Coronary artery (tissue), 2 donors: ENCODE measurements around the gene HNRNPL.

ENCODE experiments used
- DNase-seq: peaks from one replicate; pipeline ENCODE4 v3.0.0-alpha.2; 2017; ENCODE audit warnings: low spot score
- H3K27ac ChIP-seq, 2 donors: fragments of 200-600 bp; sonication (generic); one replicate each; pipeline ENCODE4 v1.5.1; 2016 to 2019
- H3K4me3 ChIP-seq: fragments of 200-600 bp; sonication (generic); 2 replicates; pipeline ENCODE4 v1.5.1; 2016; ENCODE audit warnings: mild to moderate bottlenecking, moderate library complexity
- CTCF ChIP-seq: fragments of 200-600 bp; sonication (generic); IDR thresholded peaks from one replicate; pipeline ENCODE4 v1.5.1; 2019; ENCODE audit warnings: antibody characterized with exemption

The HNRNPL gene

GRCh38 chr19:38841787-38842438 lies 7.9 kb downstream of the HNRNPL start:
- Histone ChIP-seq H3K27ac (no peak overlapping the region), H3K4me3 (no peak overlapping the region)
- DNase-seq = no peak
- TF ChIP-seq CTCF = no peak

GRCh38 chr19:38841180-38841766 lies 8.5 kb downstream of the HNRNPL start:
- H3K27ac ChIP-seq = no peak overlapping the region

GRCh38 chr19:38840583-38840968 lies 9.2 kb downstream of the HNRNPL start:
- no peak for DNase-seq

More at GRCh38 chr19:38841180-38841766, 8.5 kb downstream of the HNRNPL start:
- DNase-seq = no peak
- TF ChIP-seq CTCF = no peak
- H3K4me3 ChIP-seq = no peak overlapping the region

GRCh38 chr19:38839816-38840582 lies 9.8 kb downstream of the HNRNPL start:
- TF ChIP-seq CTCF = no peak
- H3K27ac ChIP-seq = peak overlapping the region in 1 of 2 donors; percentile 24
- no peak overlapping the region for H3K4me3 ChIP-seq
- DNase-seq = no peak

More at GRCh38 chr19:38840583-38840968, 9.2 kb downstream of the HNRNPL start:
- Histone ChIP-seq H3K4me3 (no peak overlapping the region), H3K27ac (no peak overlapping the region)
- no peak for TF ChIP-seq CTCF

- H3K27ac ChIP-seq = peak overlapping the region in 1 of 2 donors; percentile 4
- TF ChIP-seq CTCF = no peak
- no peak overlapping the region for H3K4me3 ChIP-seq
- DNase-seq = no peak
These were observed 10.6 kb downstream of the HNRNPL start for GRCh38 chr19:38838986-38839761.

- H3K27ac ChIP-seq = peak overlapping the region in 1 of 2 donors; percentile 4
- no peak for DNase-seq
- H3K4me3 ChIP-seq = no peak overlapping the region
- TF ChIP-seq CTCF = no peak
These were observed 11.4 kb downstream of the HNRNPL start for GRCh38 chr19:38838208-38838985.
